Vagina (tissue), 2 donors: Measurements from ENCODE around the gene DGKD. TPM values are rescaled to one million over a fixed set of nuclear protein-coding genes. Genes with fewer than 3 reads are reported as not detected.
A peak's percentile ranks its signal among the peaks of the same experiment; 100 is the strongest.

ENCODE experiments used
- DNase-seq, 2 donors: peaks; one replicate each; pipeline ENCODE4 v3.0.0-alpha.2; 2017; ENCODE audit errors: extremely low spot score in 2 of 2
- H3K27ac ChIP-seq: fragments of 200-600 bp; sonication (generic); one replicate; pipeline ENCODE4 v1.5.1; 2019
- H3K27me3 ChIP-seq: fragments of 200-600 bp; sonication (generic); one replicate; pipeline ENCODE4 v1.5.1; 2019
- H3K36me3 ChIP-seq, 2 donors: fragments of 200-600 bp; sonication (generic); one replicate each; pipeline ENCODE4 v1.5.1; 2017 to 2019
- H3K4me1 ChIP-seq: fragments of 200-600 bp; sonication (generic); one replicate; pipeline ENCODE4 v1.5.1; 2019
- H3K4me3 ChIP-seq, 2 donors: fragments of 200-600 bp; sonication (generic); 1 replicate in 1 of 2; 2 replicates in 1 of 2; pipeline ENCODE4 v1.5.1; 2016 to 2019
- H3K9me3 ChIP-seq: fragments of 200-600 bp; sonication (generic); one replicate; pipeline ENCODE4 v1.5.1; 2019
- CTCF ChIP-seq, 3 experiments: fragments of 450-650 bp in 2 of 3; fragments of 200-600 bp in 1 of 3; sonication (generic) in 1 of 3; IDR thresholded peaks; one replicate each; pipeline ENCODE4 v1.5.1; 2017 to 2019; ENCODE audit warnings: antibody characterized with exemption in 3 of 3, mild to moderate bottlenecking in 2 of 3, moderate library complexity in 2 of 3
- POLR2A ChIP-seq, 2 donors: fragments of 450-650 bp; IDR thresholded peaks; one replicate each; pipeline ENCODE4 v1.6.1; 2017; ENCODE audit warnings: antibody characterized with exemption in 2 of 2, mild to moderate bottlenecking in 2 of 2, moderate library complexity in 2 of 2
- POLR2AphosphoS5 ChIP-seq, 2 donors: sonication (generic); formaldehyde crosslinking; IDR thresholded peaks; one replicate each; pipeline ENCODE4 v1.9.0; 2017; ENCODE audit warnings: antibody characterized with exemption in 2 of 2, mild to moderate bottlenecking in 2 of 2, low read depth in 1 of 2; ENCODE audit not compliant: insufficient read depth in 1 of 2
- intact Hi-C: fragments of 100-400 bp; cut with DNase I; formaldehyde crosslinking; loops from one replicate; pipeline ENCODE4 v1.15.1; 2023
- total RNA-seq: library from RNA; depleted of rRNA; stranded (reverse); fragments of >200 nt; gene quantifications from one replicate; pipeline ENCODE4 v1.2.3, GENCODE V29; 2016

DGKD gene
- total RNA-seq, 1 donor from 2014 or later, result 13.3 TPM

- no peak overlapping the region for H3K27ac ChIP-seq
- no peaks in the 10 kb centered on the region for H3K36me3 ChIP-seq
- DNase-seq, result no peak
- no peaks in the 10 kb centered on the region for H3K9me3 ChIP-seq
- no peak for TF ChIP-seq CTCF (IDR thresholded peaks at IDR 0.05)
- TF ChIP-seq POLR2A (IDR thresholded peaks at IDR 0.05), result no peak
- TF ChIP-seq POLR2AphosphoS5 (IDR thresholded peaks at IDR 0.05; ENCODE audit: insufficient read depth in 1 of 2, low read depth in 1 of 2), result no peak
- H3K27me3 ChIP-seq, result no peaks in the 10 kb centered on the region
- intact Hi-C loops, result no loop called here
- no peak overlapping the region for H3K4me3 ChIP-seq
- H3K4me1 ChIP-seq, result no peaks in the 10 kb centered on the region
Observed at GRCh38 chr2:233343171-233343705, 11.1 kb upstream of the DGKD start.

GRCh38 chr2:233346376-233346775, 7.9 kb upstream of the DGKD start:
- Histone ChIP-seq H3K9me3 (no peaks in the 10 kb centered on the region), H3K36me3 (no peaks in the 10 kb centered on the region), H3K4me3 (no peak overlapping the region), H3K27me3 (no peaks in the 10 kb centered on the region), H3K27ac (no peak overlapping the region), H3K4me1 (no peaks in the 10 kb centered on the region)
- no peak for DNase-seq
- TF ChIP-seq POLR2A (IDR thresholded peaks at IDR 0.05), result no peak
- intact Hi-C loops, result no loop called here

- no peaks in the 10 kb centered on the region for H3K27me3 ChIP-seq
- no peak for DNase-seq
- no peak overlapping the region for H3K27ac ChIP-seq
- intact Hi-C loops, result no loop called here
- H3K36me3 ChIP-seq, result no peaks in the 10 kb centered on the region
- H3K4me1 ChIP-seq, result no peaks in the 10 kb centered on the region
- no peaks in the 10 kb centered on the region for H3K9me3 ChIP-seq
- H3K4me3 ChIP-seq, result no peak overlapping the region
- TF ChIP-seq POLR2AphosphoS5 (IDR thresholded peaks at IDR 0.05; ENCODE audit: insufficient read depth in 1 of 2, low read depth in 1 of 2), result no peak
- TF ChIP-seq POLR2A (IDR thresholded peaks at IDR 0.05), result no peak
- no peak for TF ChIP-seq CTCF (IDR thresholded peaks at IDR 0.05)
Observed at GRCh38 chr2:233346930-233347329, 7.4 kb upstream of the DGKD start.

GRCh38 chr2:233349005-233349998, 5.0 kb upstream of the DGKD start:
- no peak overlapping the region for H3K27ac ChIP-seq
- H3K4me1 ChIP-seq, result peaks cover 10% of the 10 kb centered on the region
- intact Hi-C loops, result no loop called here

GRCh38 chr2:233350708-233351107, 3.6 kb upstream of the DGKD start:
- Histone ChIP-seq H3K9me3 (no peaks in the 10 kb centered on the region), H3K4me3 (no peak overlapping the region), H3K36me3 (no peaks in the 10 kb centered on the region), H3K27ac (no peak overlapping the region), H3K4me1 (peaks cover 19% of the 10 kb centered on the region), H3K27me3 (no peaks in the 10 kb centered on the region)
- TF ChIP-seq POLR2AphosphoS5 (IDR thresholded peaks at IDR 0.05; ENCODE audit: insufficient read depth in 1 of 2, low read depth in 1 of 2) (no peak), CTCF (IDR thresholded peaks at IDR 0.05) (no peak), POLR2A (IDR thresholded peaks at IDR 0.05) (no peak)
- DNase-seq, result no peak
- intact Hi-C loops, result no loop called here

More at GRCh38 chr2:233349005-233349998, 5.0 kb upstream of the DGKD start:
- Histone ChIP-seq H3K9me3 (no peaks in the 10 kb centered on the region), H3K36me3 (no peaks in the 10 kb centered on the region), H3K27me3 (no peaks in the 10 kb centered on the region), H3K4me3 (no peak overlapping the region)
- no peak for TF ChIP-seq CTCF (IDR thresholded peaks at IDR 0.05)
- peak in 1 of 2 donors; percentile 36 for TF ChIP-seq POLR2AphosphoS5 (IDR thresholded peaks at IDR 0.05; ENCODE audit: insufficient read depth in 1 of 2, low read depth in 1 of 2)
- DNase-seq, result no peak
